GM12891 (cell line): ENCODE results near the gene RUSF1.
"Not testable (repeated sequence)": the region's sequence is repeated elsewhere in the genome, so short reads cannot be mapped to it uniquely, and the experiment has no call there.

Experiments
- DNase-seq: peaks from one replicate; pipeline ENCODE4 v3.0.0; 2011; ENCODE audit warnings: low spot score; ENCODE audit not compliant: insufficient read length
- FAIRE-seq: peaks from 2 replicates; lab custom pipeline; 2011; peaks lifted over from hg19 to GRCh38; lab: Jason Lieb, UNC
- PAX5 ChIP-seq: IDR thresholded peaks from 2 replicates; pipeline ENCODE4 v1.6.1; 2011; ENCODE audit warnings: low read length, moderate library complexity, mild to moderate bottlenecking; ENCODE audit not compliant: insufficient read depth, severe bottlenecking
- POLR2A ChIP-seq: IDR thresholded peaks from 2 replicates; pipeline ENCODE4 v1.6.1; 2011; ENCODE audit warnings: low read depth, low read length, control low read depth
- POLR2AphosphoS5 ChIP-seq: IDR thresholded peaks from 2 replicates; pipeline ENCODE4 v1.6.1; 2011; ENCODE audit warnings: low read depth, low read length, control low read depth
- POU2F2 ChIP-seq: IDR thresholded peaks from 2 replicates; pipeline ENCODE4 v1.6.1; 2011; ENCODE audit warnings: low read depth, mild to moderate bottlenecking, control low read depth, low read length, moderate library complexity
- SPI1 ChIP-seq: IDR thresholded peaks from 2 replicates; pipeline ENCODE4 v1.6.1; 2011; ENCODE audit warnings: low read depth, low read length, control low read depth
- TAF1 ChIP-seq: IDR thresholded peaks from 2 replicates; pipeline ENCODE4 v1.6.1; 2011; ENCODE audit warnings: low read depth, low read length, control low read depth

Gene RUSF1

DNA sequence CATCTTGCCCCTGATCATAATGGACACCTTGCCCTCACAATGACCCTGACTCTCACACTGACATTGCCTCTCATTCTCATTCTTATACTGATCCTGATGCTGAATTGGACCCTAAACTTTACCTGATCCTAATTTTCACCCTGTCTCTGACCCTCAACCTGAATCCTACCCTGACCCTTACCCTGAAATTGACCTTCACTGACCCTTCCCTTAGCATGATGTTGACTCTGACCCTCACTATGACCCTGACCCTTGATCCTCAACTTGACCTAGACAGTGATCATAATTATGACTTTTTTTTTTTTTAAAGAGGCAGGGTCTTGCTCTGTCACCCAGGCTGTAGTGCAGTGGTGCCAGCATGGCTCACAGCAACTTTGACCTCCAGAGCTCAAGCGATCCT is 22.9 kb upstream of the RUSF1 start:
- DNase-seq (no peak), FAIRE-seq (no peak)
- TF ChIP-seq POU2F2 (no peak), POLR2A (no peak), SPI1 (no peak)

DNA sequence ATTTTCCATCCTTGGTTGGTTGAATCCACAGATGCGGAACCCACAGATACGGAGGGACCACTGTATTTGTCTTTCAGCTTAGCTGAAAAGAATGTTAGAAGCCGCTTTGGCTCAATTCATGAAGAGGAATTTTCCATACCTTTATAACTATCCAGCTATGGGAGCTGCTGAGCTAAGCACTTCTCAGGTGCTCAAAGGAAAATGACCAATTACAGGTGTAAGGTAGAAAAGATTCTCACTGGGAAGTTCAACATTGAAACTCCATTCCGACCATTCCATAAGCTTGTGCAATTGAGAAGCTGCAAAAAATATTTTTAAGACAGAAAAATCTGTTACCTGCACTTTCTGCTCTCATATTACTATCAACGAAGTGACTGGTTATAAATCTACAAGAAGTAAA is 22.2 kb upstream of the RUSF1 start:
- no peak for FAIRE-seq
- no peak for DNase-seq
- TF ChIP-seq SPI1, result no peak
- no peak for TF ChIP-seq POLR2AphosphoS5
- no peak for TF ChIP-seq POU2F2
- TF ChIP-seq POLR2A, result no peak
- no peak for TF ChIP-seq PAX5
- no peak for TF ChIP-seq TAF1

DNA sequence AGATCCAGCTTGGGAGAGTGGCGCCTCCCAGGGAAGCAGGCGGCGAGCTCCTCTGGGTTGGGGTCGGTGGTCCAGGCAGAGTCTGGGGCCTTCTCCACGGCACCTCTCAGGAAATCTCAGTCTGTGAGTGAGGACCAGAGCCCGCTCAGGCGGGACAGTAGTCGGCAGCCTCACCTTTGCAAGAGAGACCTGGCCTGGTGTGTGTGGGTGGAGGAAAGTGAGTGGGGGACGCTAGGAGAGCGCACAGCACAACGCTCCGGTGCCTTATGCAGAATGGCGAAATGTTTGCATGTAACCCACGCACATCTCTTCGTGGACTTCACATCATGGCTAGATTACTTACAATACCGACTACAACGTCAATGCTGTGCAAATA is 21.7 kb upstream of the RUSF1 start:
- TF ChIP-seq POU2F2, result no peak
- no peak for TF ChIP-seq SPI1
- no peak for TF ChIP-seq POLR2AphosphoS5
- no peak for TF ChIP-seq POLR2A
- no peak for TF ChIP-seq TAF1
- TF ChIP-seq PAX5, result no peak
- FAIRE-seq, result no peak
- DNase-seq, result no peak

DNA sequence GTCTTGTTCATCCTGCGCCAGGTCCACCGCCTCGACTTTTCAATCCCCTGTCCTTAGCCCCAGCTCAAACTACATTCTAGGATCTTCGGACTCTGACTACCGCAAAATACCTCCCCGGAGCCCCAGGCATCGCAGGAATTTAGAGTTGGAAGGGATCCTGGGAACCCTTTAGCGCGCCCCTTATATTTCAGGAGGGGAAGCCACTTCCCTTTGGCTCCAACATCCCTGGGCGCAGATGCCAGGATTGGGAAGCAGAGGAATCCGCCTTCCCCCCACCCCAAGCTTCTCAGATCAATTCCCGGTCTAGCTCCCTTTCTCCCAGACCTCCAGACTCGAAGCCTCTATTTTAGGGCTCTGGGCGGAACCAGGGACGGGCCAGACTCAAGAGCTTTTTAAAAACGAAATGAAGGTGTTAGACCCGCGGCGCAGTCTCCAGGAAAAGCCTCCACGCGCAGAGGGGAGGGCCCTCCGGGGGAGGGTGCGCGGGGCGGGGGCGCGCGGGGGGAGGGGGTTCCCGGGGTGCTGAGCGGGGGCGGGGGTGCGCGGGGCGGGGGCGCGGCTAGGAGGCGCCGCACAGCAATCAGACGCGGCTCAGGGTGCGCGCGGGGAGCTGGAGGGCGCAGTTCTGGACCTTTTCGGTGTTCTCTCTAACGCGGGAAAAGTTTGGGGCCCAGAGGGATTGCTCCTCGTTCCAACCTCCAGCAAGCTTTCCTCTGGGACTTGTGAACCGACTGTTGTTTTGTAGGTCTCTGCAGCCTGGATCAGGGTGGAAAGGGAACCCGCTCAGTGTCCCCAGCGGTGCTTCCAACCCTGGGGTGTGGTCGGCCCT is 21.1 kb upstream of the RUSF1 start:
- FAIRE-seq (no peak), DNase-seq (no peak)
- TF ChIP-seq SPI1 (no peak), POU2F2 (no peak), POLR2A (no peak), POLR2AphosphoS5 (no peak), PAX5 (no peak), TAF1 (no peak)

DNA sequence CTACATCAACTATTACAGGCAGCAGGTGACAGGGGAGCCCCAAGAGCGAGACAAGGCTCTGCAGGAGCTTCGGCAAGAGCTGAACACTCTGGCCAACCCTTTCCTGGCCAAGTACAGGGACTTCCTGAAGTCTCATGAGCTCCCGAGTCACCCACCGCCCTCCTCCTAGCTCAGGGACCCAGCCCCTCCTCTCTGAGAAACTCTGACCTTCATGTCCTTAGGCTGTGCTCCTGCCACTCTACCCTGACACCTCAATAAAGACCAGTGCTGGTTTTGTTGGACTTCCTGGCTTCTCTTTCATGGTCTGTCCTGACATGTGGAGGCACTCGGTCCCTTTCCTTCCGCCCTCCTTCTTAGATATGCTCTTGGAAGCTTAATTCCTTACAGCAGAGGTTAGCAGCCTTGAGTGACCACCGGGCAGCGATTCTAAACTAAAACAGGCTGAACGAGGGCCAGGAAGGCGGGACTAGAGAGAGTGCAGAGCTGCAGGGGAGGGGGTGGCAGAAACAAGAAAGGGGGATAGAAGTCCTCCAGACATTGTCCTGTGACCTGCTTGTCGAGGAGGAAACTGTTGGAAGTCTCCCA is 20.4 kb upstream of the RUSF1 start:
- DNase-seq, result no peak
- FAIRE-seq, result no peak
- no peak for TF ChIP-seq POLR2AphosphoS5
- TF ChIP-seq TAF1, result no peak
- TF ChIP-seq PAX5, result no peak
- TF ChIP-seq POLR2A, result no peak
- no peak for TF ChIP-seq POU2F2
- no peak for TF ChIP-seq SPI1

DNA sequence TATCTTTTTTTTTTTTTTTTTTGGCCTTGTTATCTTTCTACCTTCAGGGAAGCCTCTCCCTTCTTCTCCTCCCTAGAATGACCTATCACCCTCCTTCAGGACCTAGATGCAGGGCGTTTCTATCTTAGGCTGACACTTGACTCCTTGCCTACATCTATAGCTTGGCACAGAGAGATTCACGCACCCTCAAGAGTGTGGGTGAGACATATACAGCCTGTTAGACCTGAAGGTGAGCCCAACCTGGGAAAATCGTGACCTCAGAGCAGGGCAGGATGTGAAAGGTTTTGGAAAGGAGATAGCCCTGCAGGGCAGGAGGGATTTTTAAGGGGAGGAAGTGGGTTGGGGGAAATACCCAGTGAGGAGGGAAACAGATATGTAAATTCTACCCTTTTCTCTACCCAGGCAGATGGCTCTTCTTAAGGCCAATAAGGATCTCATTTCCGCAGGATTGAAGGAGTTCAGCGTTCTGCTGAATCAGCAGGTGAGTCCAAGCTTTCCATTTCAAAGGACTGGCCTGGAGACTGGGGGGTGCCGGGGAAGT is 19.6 kb upstream of the RUSF1 start, which contains the start of gene AHSP:
Gene AHSP, plus strand, starts transcription at position 167 of the 541 bp plus-strand sequence. Its CDS starts 240 bp downstream, at position 407.
- no peak for FAIRE-seq
- TF ChIP-seq SPI1 (no peak), POU2F2 (no peak), TAF1 (no peak), POLR2A (no peak), POLR2AphosphoS5 (no peak), PAX5 (no peak)
- no peak for DNase-seq

DNA sequence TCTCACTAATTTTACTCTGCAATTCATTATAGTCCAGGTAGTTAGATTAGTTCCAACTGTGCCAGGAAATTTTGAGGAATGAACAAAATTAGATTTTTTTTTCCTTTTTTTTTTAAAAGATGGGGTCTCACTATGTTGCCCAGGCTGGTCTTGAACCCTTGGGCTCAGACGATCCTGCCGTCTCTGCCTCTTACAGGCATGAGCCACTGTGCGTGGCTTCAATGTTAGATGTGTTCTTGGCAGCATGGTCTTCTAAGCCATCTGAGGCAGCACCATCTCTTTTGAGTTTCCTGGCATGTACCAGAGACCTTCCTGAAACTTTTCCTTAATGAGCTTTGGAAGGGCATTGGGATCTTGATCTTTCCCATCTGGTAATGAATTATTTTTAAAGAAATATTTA is 16.9 kb upstream of the RUSF1 start:
- FAIRE-seq, result no peak
- no peak for DNase-seq
- no peak for TF ChIP-seq POU2F2
- no peak for TF ChIP-seq PAX5
- TF ChIP-seq SPI1, result no peak

DNA sequence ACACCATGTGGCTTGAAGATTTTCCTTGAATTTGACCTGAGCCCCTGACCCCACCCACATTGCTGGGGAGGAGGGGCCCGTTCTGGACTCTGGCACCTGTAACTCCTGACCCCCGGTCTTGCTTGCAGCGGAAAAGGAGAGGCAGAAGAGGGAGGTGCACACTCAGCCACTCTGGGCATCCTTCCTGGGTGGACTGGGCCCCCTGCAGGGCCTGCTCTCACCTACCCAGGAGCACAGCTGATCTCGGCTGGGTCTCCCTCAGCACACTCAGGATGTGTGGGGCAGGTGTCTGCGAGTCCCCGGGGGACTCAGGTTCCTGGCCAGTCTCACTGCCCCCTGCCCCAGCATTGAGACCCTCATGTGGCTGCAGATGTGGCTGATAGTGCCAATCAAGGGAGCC is 15.6 kb upstream of the RUSF1 start:
- not testable (repeated sequence) for FAIRE-seq, DNase-seq

DNA sequence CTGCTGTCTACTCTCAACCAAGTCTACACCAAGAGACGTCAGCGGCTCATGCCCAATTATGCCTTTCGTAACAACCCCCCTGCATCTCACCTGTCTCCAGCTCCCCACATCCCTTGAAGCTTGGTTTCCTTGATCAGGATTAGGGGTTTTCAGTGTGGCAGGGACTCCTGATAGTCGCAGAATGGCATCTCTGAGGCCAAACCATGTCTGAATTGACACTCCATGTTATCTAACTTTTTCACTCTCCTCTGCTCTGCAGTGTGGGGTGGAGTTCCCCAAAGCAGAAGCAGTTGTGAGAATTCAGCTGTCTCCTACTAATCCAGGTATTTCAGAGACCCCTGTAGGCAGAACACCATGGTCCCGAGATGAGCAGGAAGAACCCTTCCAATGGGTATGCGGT is 13.9 kb upstream of the RUSF1 start:
- no peak for FAIRE-seq
- TF ChIP-seq POLR2AphosphoS5 (no peak), PAX5 (no peak), SPI1 (no peak), TAF1 (no peak), POLR2A (no peak), POU2F2 (no peak)
- no peak for DNase-seq

DNA sequence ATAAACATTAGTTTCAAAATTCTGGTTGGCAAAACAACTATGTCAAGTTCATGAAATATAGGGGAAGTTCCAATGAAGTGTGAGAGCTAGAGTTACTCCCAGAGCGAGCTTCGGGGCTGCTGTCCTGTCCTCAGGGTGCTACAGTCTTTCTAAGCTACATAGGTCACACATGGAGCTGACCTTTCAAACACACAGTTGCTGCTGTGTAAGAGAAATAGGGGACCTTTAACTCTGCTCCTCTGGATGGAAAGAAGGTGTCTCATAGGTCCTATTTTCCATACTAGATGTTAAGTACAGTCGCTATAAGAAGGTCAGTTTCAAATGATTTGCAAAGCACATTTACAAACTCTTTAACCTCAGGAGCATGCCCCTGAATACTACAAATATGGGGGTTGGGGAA is 13.2 kb upstream of the RUSF1 start:
- TF ChIP-seq POU2F2, result no peak
- TF ChIP-seq TAF1, result no peak
- no peak for TF ChIP-seq PAX5
- no peak for TF ChIP-seq SPI1
- no peak for TF ChIP-seq POLR2A
- no peak for TF ChIP-seq POLR2AphosphoS5
- DNase-seq (no peak), FAIRE-seq (no peak)
